CD4-positive, alpha-beta T cell treated with Interleukin-15 for 1 hour (primary cell): ENCODE results near the gene NKAIN4.

ENCODE experiments used
- DNase-seq: peaks from one replicate; pipeline ENCODE4 v3.0.0-alpha.2; 2020

Gene NKAIN4

GRCh38 chr20:63287697-63288580, 33.7 kb upstream of the NKAIN4 start:
- no peak for DNase-seq

GRCh38 chr20:63286781-63287696, 32.8 kb upstream of the NKAIN4 start:
- no peak for DNase-seq

- no peak for DNase-seq
These were observed 31.7 kb upstream of the NKAIN4 start for GRCh38 chr20:63285636-63286615.

- DNase-seq: no peak
These were observed 30.8 kb upstream of the NKAIN4 start for GRCh38 chr20:63284981-63285524.

- no peak for DNase-seq
These were observed 30.3 kb upstream of the NKAIN4 start for GRCh38 chr20:63284544-63284949.

- DNase-seq: no peak
These were observed 29.8 kb upstream of the NKAIN4 start for GRCh38 chr20:63284083-63284440.

- no peak for DNase-seq
These were observed 29.3 kb upstream of the NKAIN4 start for GRCh38 chr20:63283397-63284082.

- DNase-seq: no peak
These were observed 28.7 kb upstream of the NKAIN4 start for GRCh38 chr20:63282946-63283345.

- DNase-seq: no peak
These were observed 27.7 kb upstream of the NKAIN4 start for GRCh38 chr20:63281742-63282665.

GRCh38 chr20:63280929-63281545, 26.8 kb upstream of the NKAIN4 start:
- no peak for DNase-seq

GRCh38 chr20:63280371-63280770, 26.1 kb upstream of the NKAIN4 start:
- no peak for DNase-seq

- no peak for DNase-seq
These were observed 25.7 kb upstream of the NKAIN4 start for GRCh38 chr20:63279931-63280330.

GRCh38 chr20:63278661-63279060, 24.4 kb upstream of the NKAIN4 start:
- DNase-seq: no peak

- no peak for DNase-seq
These were observed 23.4 kb upstream of the NKAIN4 start for GRCh38 chr20:63277466-63278272.

GRCh38 chr20:63276956-63277355, 22.7 kb upstream of the NKAIN4 start:
- no peak for DNase-seq

- DNase-seq: no peak
These were observed 21.6 kb upstream of the NKAIN4 start for GRCh38 chr20:63275825-63276224.

- DNase-seq: no peak
These were observed 20.3 kb upstream of the NKAIN4 start for GRCh38 chr20:63274381-63275228.
